Thyroid gland (tissue), 4 donors: ENCODE results near the gene ZC3H7B.

Source experiments
- CTCF ChIP-seq, 6 experiments: fragments of 200-600 bp in 3 of 6; fragments of 450-650 bp in 3 of 6; sonication (generic) in 3 of 6; IDR thresholded peaks; one replicate each; pipeline ENCODE4 v1.5.1; 2016 to 2019; ENCODE audit warnings: antibody characterized with exemption in 6 of 6, mild to moderate bottlenecking in 2 of 6, inconsistent platforms in 1 of 6, moderate library complexity in 1 of 6
- POLR2A ChIP-seq, 2 donors: fragments of 450-650 bp; IDR thresholded peaks; one replicate each; pipeline ENCODE4 v1.6.1; 2017; ENCODE audit warnings: antibody characterized with exemption in 2 of 2, mild to moderate bottlenecking in 2 of 2, moderate library complexity in 1 of 2

GRCh38 chr22:41286639-41287091 lies 14.7 kb upstream of the ZC3H7B start:
- TF ChIP-seq CTCF (IDR thresholded peaks at IDR 0.05), result no peak
- no peak for TF ChIP-seq POLR2A (IDR thresholded peaks at IDR 0.05)
